ENCODE results near the gene TTC33. TPM values are rescaled to one million over a fixed set of nuclear protein-coding genes. Genes with fewer than 3 reads are reported as not detected.

Gene TTC33
- total RNA-seq, 4 donors from 2014 or later: 5.0 to 12.6 (median 7.0) TPM

- Histone ChIP-seq H3K4me3 (no peak overlapping the region), H3K4me1 (peaks cover 0 to 13% (median 0%) of the 10 kb centered on the region in 3 donors), H3K27me3 (no peaks in the 10 kb centered on the region), H3K36me3 (no peaks in the 10 kb centered on the region), H3K9me3 (no peaks in the 10 kb centered on the region), H3K27ac (no peak overlapping the region)
- TF ChIP-seq CTCF (IDR thresholded peaks at IDR 0.05) (no peak), POLR2A (IDR thresholded peaks at IDR 0.05) (no peak)
- 34 to 36% methylated on average over 8 of the region's 8 CpGs for WGBS, 2 donors
- intact Hi-C loops (cut with DNase I): no loop called here
- no peak for DNase-seq
These were observed 204.0 kb downstream of the TTC33 start for GRCh38 chr5:40551496-40552491.

GRCh38 chr5:40550481-40550880 lies 205.3 kb downstream of the TTC33 start:
- H3K27ac ChIP-seq: no peak overlapping the region
- no peaks in the 10 kb centered on the region for H3K36me3 ChIP-seq
- intact Hi-C loops (cut with DNase I): no loop called here
- peaks cover 0 to 13% (median 0%) of the 10 kb centered on the region in 3 donors for H3K4me1 ChIP-seq
- H3K4me3 ChIP-seq: no peak overlapping the region
- H3K9me3 ChIP-seq: no peaks in the 10 kb centered on the region
- no peaks in the 10 kb centered on the region for H3K27me3 ChIP-seq
- TF ChIP-seq CTCF (IDR thresholded peaks at IDR 0.05) (no peak), POLR2A (IDR thresholded peaks at IDR 0.05) (no peak)
- DNase-seq: no peak

GRCh38 chr5:40549616-40550015 lies 206.1 kb downstream of the TTC33 start:
- Histone ChIP-seq H3K4me1 (peaks cover 0 to 13% (median 0%) of the 10 kb centered on the region in 3 donors), H3K36me3 (no peaks in the 10 kb centered on the region), H3K9me3 (no peaks in the 10 kb centered on the region), H3K27ac (no peak overlapping the region), H3K27me3 (no peaks in the 10 kb centered on the region), H3K4me3 (no peak overlapping the region)
- intact Hi-C loops (cut with DNase I): no loop called here
- DNase-seq: no peak
- WGBS, 2 donors: 0% methylated on average over 1 of the region's 1 CpG
- TF ChIP-seq CTCF (IDR thresholded peaks at IDR 0.05): no peak
- TF ChIP-seq POLR2A (IDR thresholded peaks at IDR 0.05): no peak

- intact Hi-C loops (cut with DNase I): no loop called here
- H3K27ac ChIP-seq: no peak overlapping the region
- H3K36me3 ChIP-seq: no peaks in the 10 kb centered on the region
- no peaks in the 10 kb centered on the region for H3K9me3 ChIP-seq
- H3K27me3 ChIP-seq: no peaks in the 10 kb centered on the region
- TF ChIP-seq POLR2A (IDR thresholded peaks at IDR 0.05): no peak
- no peak for TF ChIP-seq CTCF (IDR thresholded peaks at IDR 0.05)
- H3K4me3 ChIP-seq: no peak overlapping the region
- peaks cover 0 to 13% (median 0%) of the 10 kb centered on the region in 3 donors for H3K4me1 ChIP-seq
- no peak for DNase-seq
- WGBS, 2 donors: 31 to 40% methylated on average over 3 of the region's 3 CpGs
These were observed 207.7 kb downstream of the TTC33 start for GRCh38 chr5:40547994-40548575.

- Histone ChIP-seq H3K27me3 (no peaks in the 10 kb centered on the region), H3K36me3 (no peaks in the 10 kb centered on the region), H3K9me3 (no peaks in the 10 kb centered on the region), H3K27ac (no peak overlapping the region), H3K4me3 (no peak overlapping the region), H3K4me1 (peaks cover 0 to 13% (median 0%) of the 10 kb centered on the region in 3 donors)
- WGBS, 2 donors: 90 to 93% methylated on average over 4 of the region's 4 CpGs
- intact Hi-C loops (cut with DNase I): no loop called here
- no peak for TF ChIP-seq CTCF (IDR thresholded peaks at IDR 0.05)
- TF ChIP-seq POLR2A (IDR thresholded peaks at IDR 0.05): no peak
- no peak for DNase-seq
These were observed 208.2 kb downstream of the TTC33 start for GRCh38 chr5:40547557-40547956.
